NCI-H2029 (cell line): ENCODE measurements around the gene TUBA3D.
"Not testable (repeated sequence)": the region's sequence is repeated elsewhere in the genome, so short reads cannot be mapped to it uniquely, and the experiment has no call there.

Source experiments
- DNase-seq: peaks from one replicate; lab custom pipeline; 2025; lab: John Stamatoyannopoulos, UW

TUBA3D gene

GRCh38 chr2:131483981-131484820 is 8.3 kb downstream of the TUBA3D start:
- DNase-seq: not testable (repeated sequence)

DNA sequence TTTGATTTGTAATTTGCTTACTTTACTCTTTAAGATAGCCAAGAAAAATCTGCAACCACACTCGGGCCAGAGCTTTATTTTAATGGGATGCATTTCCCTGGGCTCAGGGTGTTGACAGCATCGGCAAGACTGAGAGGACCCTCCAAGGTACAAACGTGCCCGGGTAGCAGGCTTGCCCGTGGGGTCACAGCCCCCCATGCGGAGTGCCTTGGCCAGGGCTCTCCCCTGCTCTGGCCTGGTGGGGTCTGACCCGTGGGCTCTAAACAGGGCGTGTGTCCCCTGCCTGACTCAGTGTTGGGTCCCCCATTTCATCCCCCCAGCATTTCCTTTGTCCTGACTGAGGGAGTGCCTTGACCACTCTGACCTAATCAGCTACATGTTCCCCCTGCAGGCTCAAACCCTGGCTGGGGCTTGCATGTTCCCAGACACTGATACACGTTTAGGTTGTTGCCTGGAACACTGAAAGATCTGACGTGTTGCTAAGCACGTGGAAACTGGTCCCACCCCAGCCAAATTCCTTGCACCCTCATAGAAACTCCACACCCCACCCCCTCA is 9.1 kb downstream of the TUBA3D start:
- DNase-seq: not testable (repeated sequence)

DNA sequence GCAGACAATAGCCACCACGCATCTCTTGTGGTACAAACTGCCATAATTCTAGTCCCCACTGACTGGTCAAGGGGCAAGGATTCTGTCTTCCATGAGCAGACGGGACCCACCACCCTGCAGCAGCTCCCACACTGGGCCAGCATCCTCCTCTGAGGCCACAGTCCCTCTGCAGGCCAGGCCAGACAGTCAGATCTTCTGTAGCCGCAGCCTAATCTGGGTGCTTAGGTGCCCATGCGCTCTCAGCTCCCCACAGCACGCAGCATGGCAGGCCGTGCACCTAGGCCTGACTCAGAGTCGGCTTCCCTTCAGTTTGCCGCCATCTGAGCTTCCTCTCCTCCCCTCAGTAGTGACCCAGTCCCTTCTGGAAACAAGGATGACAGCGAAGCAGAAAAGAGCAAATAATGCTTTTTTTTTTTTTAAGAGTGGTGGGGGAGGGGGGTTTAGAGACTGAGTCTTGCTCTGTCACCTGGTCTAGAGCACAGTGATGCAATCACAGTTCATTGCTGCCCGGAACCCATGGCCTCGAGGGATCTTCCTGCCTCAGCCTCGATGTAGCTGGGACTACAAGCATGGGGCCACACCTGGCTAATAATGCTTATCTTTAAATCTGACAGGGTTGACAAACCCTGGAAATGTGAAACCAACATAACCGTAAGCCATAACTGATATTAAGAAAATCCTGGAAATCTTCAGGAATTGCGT is 10.4 kb downstream of the TUBA3D start:
- not testable (repeated sequence) for DNase-seq

- DNase-seq: no peak
These were observed 12.6 kb downstream of the TUBA3D start for GRCh38 chr2:131488306-131489205.

GRCh38 chr2:131490616-131491468 is 14.9 kb downstream of the TUBA3D start:
- not testable (repeated sequence) for DNase-seq

GRCh38 chr2:131491469-131491836 is 15.5 kb downstream of the TUBA3D start:
- DNase-seq: not testable (repeated sequence)

- not testable (repeated sequence) for DNase-seq
These were observed 16.1 kb downstream of the TUBA3D start, which contains the start of gene MZT2A for GRCh38 chr2:131492015-131492417. MZT2A (minus strand) TSS chr2:131492397; CDS start chr2:131492376, 21 bp downstream.

- DNase-seq: peak; percentile 95
These were observed 16.7 kb downstream of the TUBA3D start for GRCh38 chr2:131492418-131493198.

DNA sequence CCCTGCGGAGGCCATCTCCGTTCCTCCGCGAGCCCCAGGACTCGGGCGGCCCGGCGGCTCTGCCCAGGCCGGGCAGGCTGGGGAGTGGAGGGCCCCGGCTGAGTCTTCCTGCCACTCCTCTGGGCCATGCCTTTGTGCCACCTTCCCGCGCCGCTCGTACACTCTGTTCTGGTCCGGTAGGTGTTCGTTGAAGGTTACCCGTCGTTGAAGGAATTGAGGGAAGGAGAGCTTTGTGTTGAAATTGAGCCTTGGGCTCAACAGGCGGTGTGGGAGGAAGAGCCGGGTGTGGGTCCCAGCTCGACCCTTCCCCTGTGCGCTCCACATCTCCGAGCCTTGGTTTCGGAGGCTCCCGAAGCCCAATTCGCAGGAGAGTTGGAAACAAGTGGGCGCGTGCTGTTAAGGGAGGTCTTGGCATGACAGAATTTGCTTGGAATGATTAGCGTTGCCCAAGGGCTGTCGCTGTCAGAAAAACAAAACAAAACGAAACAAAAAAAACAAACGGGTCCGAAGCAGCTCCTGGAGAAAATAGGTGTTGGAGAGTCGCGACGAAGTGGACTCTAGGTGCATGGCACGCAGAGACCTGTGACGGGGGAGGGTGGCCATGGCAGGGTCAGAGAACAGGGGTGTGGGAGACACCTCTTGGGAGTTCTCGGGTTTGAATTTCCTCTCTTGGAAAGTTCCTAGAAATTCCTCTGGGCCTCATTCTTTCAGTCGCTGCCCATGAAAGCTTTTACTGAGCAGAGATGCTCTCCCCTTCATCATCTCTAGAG is 17.5 kb downstream of the TUBA3D start:
- no peak for DNase-seq

DNA sequence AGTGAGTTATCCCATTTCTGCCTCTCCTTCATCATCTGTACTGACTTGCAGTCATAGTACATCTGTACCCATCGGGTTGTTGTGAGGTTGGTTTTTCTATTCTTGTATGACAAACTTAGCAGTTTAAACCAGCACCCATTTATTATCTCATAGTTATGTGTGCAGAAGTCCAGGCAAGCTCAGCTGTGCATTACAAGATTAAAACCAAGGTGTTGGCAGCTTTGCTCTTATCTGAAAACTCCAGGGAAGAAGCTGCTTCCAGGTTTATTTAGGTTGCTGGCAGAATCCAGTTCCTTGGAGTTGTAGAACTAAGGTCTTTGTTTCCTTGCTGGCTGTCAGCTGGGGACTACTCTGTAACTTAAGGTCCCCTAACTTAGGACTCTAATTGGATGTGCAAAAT is 19.6 kb downstream of the TUBA3D start:
- not testable (repeated sequence) for DNase-seq

DNA sequence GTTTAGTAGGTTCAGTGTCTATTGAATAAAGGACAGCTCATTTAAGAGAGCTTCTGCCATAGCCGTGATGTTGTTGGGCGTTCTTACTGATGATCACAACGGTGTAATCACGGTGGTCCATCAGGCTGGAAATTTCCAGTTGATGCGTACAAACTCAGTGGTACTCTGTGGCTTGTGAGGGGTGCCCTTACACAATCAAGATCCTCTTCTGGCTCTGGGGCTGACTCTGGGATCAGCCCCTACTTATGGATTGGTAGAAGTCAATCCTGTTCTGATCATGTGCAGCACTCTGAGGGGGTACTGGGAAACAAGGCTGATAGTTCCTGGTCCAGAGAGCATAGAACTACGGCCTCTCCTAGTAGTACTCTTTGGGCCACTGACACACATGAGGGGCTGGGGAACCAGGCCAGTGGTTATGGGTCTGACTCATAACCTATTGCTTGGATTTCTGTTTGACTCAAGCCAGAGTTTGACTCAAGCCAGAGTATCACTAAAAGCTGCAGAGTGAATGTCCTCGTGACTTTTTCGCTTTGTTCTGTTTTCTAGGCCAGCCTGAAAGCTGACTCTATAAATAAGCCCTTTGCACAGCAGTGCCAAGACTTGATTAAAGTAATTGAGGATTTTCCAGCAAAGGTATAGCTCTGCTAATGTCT is 22.5 kb downstream of the TUBA3D start:
- DNase-seq: not testable (repeated sequence)

GRCh38 chr2:131503587-131503986 is 27.7 kb downstream of the TUBA3D start:
- not testable (repeated sequence) for DNase-seq

DNA sequence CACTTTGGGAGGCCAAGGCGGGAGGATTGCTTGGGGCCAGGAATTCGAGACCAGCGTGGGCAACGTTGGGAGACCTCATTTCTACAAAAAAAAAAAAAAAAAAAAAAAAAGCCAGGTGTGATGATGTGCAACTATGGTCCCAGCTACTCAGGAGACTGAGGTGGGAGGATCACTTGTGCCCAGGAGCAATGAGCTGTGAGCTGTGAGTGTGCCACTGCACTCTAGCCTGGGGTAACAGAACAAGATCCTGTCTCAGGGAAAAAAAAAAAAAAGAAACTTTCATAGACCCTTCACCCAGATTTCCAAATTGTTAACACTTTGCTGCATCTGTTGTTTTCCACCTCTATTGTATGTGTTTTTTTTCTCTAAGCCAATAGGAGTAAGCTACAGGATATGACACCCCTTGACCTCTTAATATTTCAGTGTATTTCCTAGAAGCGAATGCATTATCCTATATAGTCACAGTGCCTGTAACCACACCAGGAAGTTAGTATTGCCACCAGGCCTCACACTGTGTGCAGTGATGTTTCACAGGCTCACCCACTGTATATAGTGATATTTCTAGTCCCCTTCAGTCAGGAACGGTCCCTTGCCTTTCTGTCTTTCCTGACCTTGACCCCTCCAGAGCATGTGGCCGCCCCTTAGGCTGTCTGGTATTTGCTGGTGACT is 28.3 kb downstream of the TUBA3D start:
- not testable (repeated sequence) for DNase-seq

- DNase-seq: no peak
These were observed 33.7 kb downstream of the TUBA3D start for GRCh38 chr2:131509615-131510014.

GRCh38 chr2:131511291-131511968 is 35.5 kb downstream of the TUBA3D start:
- DNase-seq: not testable (repeated sequence)

- DNase-seq: not testable (repeated sequence)
These were observed 36.3 kb downstream of the TUBA3D start for GRCh38 chr2:131511969-131512870.
